Stimulated activated CD4-positive, alpha-beta T cell treated with anti-CD3 and anti-CD28 coated beads, TNF-alpha, amount 100 ng/mL, for 24 hours (primary cell): Measurements from ENCODE around the gene AP1S1.
"Not testable (repeated sequence)": the region's sequence is repeated elsewhere in the genome, so short reads cannot be mapped to it uniquely, and the experiment has no call there.

Experiments
- DNase-seq, 3 experiments: peaks; one replicate each; pipeline ENCODE4 v3.0.0-alpha.2; 2020; ENCODE audit warnings: low read depth in 3 of 3

AP1S1 gene

DNA sequence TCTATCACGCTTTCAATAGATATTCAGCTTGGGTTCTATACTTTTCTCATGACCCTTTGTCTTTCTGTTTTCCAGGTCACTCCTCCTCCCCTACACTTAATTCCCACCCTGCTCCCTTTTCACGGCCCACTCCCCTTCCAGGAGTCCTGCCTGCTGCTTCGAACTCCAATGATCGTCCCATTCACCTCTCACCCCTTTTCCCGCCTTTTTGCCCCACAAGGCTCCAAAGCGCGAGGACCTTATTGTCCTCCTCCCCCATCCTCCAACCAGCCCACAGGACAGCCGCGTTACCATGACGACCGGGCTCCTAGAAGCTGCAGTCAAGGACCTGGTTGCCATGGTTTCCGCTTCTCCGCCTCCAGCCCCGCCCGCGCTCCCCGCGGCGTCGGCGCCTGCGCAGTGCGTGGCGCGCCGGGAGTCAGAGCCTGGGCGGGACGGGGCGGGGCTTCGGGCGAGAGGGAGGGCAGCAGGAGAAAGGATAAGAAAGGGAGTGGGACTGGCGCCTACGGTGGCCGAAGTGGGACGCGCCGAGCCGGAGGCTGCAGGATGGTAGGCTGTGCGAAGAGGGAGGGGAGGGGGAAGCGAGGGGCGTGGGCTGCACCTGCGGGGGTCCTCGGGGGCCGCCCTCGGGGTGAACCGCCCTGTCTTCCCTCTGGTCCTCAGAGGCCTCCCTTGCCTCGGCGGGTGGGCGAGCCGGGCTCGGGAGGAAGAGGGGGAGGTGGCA is at the start of gene AP1S1:
Gene AP1S1 (plus strand): TSS at position 508 of the 724 bp plus-strand sequence. CDS start 39 bp downstream, at position 547.
- DNase-seq, result peak; percentile 87 to 94 (median 88)

DNA sequence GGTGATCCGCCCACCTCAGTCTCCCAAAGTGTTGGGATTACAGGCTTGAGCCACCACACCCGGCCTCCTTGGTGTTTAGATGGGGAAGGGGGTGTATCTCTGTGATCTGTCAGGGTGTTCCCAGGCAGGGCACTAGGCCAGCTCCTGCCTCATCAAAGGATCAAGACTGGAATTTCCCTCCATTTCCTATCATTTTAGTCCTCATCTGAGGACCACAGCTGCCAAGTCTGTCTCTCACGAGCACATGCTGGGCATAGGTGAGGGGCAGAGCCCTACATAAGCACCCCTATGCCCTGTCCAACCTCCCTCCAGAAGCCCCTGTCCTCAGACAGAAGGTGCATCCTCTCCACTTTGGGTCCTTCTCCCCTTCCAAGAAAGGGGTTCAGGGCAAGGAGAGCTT is 49.5 kb upstream of the AP1S1 start:
- DNase-seq, result no peak

DNA sequence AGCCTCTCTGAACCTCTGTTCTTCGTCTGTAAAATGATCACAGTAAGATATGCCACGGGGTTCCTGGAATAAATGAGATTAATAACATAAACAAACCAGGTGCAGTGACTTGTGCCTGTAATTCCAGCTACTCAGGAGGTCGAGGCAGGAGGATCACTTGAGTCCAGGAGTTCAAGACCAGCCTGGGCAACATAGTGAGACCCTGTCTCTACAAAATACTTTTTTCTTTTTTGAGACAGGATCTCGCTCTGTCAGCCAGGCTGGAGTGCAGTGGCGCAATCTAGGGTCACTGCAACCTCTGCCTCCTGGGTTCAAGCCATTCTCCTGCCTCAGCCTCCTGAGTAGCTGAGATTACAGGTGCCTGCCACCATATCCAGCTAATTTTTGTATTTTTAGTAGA is 49.0 kb upstream of the AP1S1 start:
- not testable (repeated sequence) for DNase-seq

DNA sequence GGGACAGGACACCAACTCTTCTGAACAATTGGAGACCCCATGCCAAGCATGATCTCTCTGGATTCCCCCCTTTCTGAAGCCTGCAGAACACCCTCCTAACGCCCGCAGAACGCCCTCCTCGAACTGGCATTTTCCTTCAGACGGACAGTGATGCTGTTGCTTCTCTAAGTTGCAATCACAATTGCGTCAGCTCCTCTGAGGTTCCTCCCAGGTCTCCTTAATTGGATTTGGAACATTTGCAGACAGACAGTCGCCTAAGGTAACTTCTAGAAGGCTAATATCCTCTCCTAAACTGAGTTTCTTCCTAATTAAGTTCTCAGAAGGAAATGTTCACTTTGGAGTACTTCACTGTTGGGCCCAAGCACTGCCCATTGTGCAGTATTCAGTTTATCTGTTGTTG is 47.9 kb upstream of the AP1S1 start:
- DNase-seq, result no peak

DNA sequence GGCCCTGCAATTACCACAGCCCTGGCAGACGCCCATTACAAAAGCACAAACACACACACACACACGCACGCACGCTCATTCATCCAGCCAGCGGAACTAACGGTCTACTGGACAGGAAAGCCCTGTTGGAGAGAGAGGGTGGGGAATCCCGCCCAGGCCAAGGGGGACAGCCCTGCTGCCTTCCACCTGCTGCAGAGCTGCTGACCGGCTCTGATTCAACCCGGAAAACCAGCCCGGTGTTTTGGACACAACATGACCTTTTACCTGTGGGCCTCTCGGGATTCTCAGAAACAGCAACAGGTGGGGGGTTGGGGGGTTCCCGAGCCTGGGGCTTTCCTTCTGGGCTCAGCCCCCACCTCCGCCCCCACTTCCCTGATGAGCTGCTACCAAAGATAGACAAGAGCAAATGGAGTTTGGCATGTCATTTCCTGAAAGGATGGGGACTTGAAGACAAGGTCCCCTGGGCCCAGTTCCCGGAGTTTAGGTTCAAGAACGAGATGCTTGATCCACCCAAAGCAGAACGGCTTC is 45.9 kb upstream of the AP1S1 start:
- no peak for DNase-seq

DNA sequence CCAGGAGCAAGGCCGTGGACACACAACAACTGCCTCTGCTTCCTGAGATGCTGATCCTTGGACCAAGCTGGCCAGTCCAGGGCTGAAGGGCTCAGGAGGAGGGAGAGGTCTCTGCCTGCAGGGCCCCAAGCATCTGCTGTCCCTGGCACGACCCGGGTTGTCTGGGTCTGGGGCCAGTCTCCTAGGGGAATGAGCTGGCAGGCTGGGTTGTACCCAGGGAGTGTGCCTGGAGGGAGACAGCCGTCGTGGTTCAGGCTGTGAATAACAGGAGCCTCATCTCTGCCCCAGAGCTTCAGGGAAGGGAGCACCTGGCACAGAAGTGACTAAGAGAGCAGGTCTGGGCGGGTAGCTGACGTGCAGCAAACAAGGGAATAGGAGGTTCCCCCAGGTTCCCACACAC is 45.3 kb upstream of the AP1S1 start:
- no peak for DNase-seq

DNA sequence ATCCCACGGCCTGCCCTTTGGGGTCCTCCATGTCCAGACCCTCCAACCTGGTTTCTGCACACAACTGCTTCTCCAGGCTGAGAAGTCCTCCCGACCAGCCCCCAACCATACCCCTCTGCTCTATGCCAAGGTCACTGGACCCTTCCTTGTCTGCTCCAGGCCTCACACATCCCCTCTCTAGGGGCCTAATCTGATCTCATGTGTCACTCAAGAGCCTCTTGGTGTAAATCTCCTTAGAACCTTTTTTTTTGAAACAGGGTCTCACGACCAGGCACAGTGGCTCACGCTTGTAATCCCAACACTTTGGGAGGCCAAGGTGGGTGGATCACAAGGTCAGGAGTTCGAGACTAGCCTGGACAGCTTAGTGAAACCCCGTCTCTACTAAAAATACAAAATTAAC is 44.9 kb upstream of the AP1S1 start:
- no peak for DNase-seq

DNA sequence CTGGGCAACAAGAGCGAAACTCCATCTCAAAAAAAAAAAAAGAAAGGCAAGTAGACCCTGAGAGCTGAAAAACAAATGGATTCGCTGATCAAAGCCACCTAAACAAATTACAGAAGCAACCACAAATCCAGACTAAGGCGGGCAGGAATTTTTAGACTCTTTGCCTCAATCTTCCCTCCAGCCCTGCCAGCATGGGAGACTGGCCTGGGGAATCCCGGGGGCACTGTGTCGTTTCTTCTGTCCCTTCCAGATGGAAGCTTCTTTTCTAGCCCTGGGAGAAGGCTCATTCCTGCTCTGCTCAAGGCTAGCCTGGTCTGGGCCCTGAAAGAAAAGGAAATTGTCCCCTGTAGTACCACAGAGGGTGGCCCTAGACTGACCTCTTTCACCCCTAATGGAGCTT is 43.0 kb upstream of the AP1S1 start:
- DNase-seq, result no peak

DNA sequence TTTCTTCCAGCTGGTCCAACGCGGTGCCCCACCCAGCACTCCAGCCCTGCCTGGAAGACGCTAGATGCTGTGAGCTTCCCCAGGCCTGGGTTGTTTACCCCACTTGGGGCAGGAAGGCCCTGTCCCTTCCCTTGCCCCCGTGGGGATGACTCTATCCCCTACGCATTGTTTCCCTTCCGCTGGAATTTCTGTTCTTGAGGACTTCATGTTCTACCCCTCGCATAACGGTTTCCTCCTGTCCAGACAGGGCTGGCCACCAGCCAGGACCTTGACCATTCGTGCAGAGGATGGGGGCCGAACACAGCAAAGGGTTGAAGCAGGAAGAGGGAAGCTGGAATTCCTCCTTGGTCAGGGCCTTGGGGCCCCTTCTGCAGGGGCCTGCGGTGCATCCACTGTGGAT is 42.0 kb upstream of the AP1S1 start:
- no peak for DNase-seq

DNA sequence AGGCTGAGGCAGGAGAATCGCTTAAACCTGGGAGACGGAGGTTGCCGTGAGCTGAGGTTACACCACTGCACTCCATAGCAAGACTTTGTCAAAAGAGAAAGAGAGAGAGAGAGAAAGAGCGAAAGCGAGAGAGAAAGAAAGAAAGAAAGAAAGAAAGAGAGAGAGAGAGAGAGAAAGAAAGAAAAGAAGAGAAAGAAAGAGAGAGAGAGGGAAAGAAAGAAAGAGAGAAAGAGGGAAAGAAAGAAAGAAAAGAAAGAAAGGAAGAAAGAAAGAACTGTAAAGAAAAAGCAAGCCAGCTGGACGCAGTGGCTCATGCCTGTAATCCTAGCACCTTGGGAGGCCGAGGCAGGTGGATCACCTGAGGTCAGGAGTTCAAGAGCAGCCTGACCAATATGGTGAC is 41.1 kb upstream of the AP1S1 start:
- not testable (repeated sequence) for DNase-seq

DNA sequence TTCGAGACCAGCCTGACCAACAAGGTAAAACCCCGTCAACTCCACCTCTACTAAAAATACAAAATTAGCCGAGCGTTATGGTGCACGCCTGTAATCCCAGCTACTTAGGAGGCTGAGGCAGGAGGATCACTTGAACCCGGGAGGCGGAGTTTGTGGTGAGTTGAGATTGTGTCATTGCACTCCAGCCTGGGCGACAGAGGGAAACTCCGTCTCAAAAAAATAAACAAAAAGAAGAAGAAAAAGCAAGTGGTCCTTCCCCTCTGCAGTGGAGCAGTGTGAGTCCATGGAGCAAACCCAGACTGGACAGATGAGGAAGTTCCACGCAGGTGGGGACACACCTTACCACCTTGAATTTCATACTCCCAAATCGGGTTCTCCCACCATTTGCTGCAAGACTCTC is 40.4 kb upstream of the AP1S1 start:
- no peak for DNase-seq

DNA sequence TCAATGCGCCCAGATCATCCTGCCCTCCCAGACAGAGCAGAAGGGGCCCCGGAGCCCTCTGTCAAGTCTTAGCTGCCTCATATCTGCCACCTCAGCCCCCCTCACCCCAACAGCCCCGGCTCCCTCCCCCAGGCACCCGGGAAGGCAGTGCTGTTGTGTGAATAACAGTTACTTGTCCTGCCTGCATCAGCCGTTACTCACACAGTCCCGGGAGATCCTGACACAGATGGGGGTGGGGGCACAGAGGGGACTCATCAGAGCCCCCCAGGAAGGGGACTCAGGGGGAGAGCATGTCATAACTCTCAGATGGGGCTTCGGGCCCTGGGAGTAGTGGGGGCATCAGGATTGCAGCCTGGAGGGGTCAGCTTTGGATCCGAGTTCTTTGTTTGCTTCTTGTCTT is 39.8 kb upstream of the AP1S1 start:
- no peak for DNase-seq

DNA sequence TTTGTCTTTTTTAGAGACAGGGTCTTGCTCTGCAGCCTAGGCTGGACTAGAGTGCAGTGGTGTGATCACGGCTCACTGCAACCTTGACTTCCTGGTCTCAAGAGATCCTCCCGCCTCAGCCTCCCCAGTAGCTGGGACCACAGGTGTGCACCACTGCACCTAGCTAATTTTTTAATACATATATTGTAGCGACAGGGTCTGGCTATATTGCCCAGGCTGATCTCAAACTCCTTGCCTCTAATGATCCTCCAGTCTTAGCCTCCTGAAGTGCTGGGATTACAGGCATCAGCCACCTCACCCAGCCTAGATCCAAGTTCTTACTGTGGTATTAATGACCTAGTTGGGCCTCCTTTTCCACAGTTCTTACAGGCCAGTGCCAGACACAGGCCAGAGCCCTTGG is 39.1 kb upstream of the AP1S1 start:
- DNase-seq, result no peak

DNA sequence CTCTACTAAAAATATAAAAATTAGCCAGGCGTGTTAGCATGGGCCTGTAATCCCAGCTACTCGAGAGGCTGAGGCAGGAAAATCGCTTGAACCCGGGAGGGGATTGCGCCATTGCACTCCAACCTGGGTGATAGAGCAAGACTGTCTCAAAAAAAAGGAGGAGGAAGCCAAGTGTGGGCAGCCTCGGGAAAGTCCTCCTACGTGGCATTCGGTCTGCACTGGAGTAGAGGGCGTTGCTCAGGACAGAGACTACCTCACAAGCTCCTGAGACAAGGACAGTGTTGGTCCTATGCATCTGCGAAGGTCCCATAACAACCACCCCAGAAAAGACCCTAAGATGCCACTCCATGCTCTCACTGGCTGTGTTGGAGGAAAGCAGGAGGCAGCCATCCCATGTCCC is 37.4 kb upstream of the AP1S1 start:
- DNase-seq, result no peak

DNA sequence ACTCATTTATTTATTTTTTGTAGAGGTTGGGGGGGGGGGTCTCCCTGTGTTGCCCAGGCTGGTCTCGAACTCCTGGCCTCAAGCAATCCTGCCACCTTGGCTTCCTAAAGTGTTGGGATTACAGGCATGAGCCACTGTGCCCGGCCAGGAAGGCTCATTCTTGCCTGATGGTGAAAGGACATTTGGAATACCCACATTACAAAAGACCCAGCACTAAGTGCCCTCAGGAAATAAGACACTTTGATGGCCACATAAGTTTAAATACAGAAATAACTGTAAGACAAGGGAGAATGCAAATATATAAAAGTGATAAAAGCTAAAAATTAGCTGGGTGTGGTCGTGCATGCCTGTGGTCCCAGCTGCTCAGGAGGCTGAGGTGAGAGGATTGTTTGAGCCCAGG is 35.4 kb upstream of the AP1S1 start:
- DNase-seq, result no peak

DNA sequence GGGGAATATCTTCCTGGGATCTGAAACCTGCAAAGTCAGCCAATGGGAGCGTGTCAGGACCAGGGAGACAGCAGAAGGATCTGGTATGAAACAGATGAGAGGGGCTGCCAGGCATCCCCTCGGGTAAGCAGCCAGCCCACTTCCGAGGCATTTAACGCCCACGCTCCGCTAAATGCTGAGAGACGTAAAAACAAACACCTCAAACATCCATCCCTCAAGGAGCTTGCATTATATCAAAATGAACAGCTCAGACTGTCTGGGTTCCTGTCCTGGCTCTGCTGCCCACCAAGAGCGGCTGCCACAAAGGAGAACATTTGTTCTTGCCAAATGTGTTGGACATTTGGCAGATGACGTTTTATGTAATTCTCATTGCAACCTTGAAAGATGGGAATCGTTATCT is 34.4 kb upstream of the AP1S1 start:
- DNase-seq, result no peak

DNA sequence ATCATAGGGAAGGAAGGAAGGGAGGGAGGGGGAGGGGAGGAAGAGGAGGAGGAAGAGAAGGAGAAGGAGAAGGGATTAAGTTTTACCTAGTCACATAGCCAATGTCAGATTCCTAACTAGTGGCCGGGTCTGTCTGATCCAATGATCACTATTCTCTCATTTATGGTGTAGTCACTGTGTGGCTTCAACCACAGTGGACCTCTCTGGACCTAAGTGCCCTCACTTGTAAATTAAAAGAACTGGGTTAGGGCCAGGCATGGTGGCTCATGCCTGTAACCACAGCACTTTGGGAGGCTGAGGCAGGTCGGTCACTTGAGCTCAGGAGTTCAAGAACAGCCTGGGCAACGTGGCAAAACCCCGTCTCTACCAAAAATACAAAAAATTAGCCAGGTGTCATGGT is 34.0 kb upstream of the AP1S1 start:
- no peak for DNase-seq

DNA sequence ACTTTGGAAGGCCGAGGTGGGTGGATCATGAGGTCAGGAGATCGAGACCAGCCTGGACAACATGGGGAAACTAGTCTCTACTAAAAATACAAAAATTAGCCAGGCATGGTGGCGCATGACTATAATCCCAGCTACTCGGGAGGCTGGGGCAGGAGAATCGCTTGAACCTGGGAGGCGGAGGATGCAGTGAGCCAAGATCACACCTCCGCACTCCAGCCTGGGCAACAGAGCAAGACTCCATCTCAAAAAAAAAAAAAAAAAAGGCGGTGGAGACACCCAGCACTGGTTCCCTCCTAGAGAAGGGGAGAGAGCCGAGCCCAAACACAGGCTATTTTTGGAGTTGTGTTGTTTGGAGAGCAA is 32.7 kb upstream of the AP1S1 start:
- not testable (repeated sequence) for DNase-seq

DNA sequence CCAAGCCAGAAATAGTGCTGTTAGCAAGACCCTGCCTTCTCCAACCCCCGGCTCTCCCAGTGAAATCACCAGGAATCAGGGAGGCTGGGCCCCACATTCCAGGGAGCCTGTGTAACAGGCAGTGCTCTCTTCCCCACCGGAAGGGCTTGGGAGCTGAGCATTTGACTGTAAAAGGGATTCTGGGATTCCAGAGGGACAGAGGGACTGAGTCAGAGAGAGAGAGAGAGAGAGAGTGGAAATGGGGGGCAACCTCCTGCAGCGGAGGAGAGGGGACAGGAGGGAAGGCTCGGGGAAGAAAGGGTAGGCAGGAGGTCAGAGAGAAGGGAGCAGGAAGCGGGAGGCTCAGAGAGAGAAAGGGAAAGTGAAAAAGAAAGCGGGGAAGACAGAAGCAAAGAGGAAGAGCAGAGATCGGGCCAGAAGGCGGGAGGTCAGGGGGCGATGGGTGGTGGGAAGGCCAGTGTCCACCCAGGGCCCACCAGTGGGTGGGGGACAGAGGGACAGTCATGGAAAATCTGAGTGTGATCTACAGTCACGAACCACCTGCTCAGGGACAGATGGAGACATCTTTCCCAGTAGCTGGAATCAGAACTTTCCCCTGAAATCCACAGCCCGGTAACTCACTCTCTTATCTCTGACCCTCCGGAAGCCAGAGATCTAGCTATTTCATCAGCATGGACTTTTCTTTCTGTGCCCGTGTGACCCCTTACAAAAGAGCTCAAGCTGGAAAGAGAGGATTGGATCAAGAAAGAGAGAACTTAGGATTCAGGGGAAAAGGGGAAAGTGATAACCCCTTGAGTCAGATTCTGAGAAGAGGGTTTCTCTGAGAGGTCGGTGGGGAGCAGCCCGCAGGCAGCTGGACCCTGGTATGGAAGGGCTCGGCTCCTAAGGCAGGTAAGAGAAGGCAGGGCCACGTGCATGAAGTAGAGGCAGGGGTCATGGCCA is 32.0 kb upstream of the AP1S1 start:
- DNase-seq, result no peak

DNA sequence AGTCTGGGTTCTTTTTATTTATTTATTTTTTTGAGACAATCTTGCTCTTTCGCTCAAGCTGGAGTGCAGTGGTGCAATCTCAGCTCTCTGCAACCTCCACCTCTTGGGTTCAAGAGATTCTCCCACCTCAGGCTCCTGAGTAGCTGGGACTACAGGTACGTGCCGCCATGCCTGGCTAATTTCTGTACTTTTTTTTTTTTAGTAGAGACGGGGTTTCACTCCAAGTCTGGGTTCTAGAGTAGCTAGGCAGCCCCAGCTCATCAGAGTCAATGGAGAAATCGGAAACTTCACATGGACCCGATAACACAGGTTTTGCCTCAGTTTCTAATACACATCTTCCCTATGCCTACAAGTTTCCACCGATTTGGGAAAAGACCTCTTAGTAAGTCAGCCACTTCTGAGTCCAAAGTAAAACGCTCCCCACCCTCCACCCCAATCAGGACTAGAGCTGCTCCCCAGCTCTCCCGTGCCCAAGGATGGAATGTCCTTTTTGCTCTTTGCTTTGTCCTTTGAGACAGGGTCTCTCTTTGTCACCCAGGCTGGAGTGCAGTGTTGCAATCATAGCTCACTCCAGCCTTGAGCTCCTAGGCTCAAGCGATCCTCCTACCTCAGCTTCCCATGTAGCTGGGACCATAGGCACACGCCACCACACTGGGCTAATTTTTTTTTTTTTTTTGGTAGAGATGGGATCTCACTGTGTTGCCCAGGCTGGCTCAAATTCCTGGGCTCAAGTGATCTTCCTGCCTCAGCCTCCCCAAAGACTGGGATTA is 31.2 kb upstream of the AP1S1 start:
- DNase-seq, result no peak

DNA sequence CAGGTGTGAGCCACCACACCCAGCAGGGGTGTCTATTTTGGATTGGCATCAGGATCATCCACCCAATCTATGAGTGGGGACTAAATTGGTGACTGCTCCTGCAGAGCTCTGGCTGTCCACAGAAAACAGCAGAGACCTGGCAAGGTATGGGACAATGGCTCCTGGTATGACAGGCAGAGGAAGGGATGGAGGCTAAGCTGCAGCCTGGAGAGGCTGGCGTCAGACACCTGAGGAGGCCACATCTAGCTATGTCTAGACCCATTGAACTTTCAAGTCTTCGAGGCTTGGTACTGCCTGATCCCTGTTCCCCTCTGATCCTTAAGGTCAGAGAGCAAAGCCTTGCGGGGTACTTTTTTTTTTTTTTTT is 30.6 kb upstream of the AP1S1 start:
- no peak for DNase-seq

DNA sequence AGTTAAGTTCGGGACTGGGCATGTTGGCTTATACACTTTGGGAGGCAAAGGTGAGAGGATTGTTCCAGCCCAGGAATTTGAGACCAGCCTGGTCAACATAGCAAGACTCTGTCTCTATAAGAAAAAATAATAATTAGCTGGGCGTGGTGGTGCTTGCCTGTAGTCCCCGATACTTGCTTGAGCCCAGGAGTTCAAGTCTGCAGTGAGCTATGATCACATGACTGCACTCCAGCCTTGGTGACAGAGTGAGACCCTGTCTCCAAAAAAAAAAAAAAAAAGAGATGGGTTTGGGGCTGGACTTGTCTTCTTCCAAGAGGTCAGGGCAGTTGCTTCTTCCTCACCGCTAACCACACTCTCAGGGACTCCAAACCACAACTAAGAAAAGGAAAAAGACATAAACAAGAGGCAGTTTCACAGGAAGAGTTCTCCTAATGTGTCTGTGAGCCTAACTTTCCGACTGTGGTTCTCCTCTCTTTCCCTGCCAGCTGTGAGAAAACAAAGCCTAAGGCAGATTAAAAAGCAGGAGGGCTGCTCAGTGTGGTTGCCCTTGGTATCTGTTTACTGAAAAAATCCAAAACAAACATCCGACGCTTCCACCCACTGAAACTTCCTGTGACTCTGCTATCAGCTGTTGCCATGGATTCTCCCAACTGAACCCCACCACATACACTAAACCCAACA is 29.8 kb upstream of the AP1S1 start:
- no peak for DNase-seq
